Right lobe of liver (tissue), 4 donors: Measurements from ENCODE around the gene MYZAP.

Source experiments
- POLR2A ChIP-seq: fragments of 450-650 bp; IDR thresholded peaks from one replicate; pipeline ENCODE4 v1.6.1; 2017; ENCODE audit warnings: antibody characterized with exemption, mild to moderate bottlenecking
- TF ChIP-seq, protein P1 (sequence below), 4 donors: fragments of 200-600 bp in 3 of 4; fragments of 450-650 bp in 1 of 4; IDR thresholded peaks; one replicate each; pipeline versions ENCODE4 v1.5.1 to v1.8.0; 2016 to 2022; ENCODE audit warnings: antibody characterized with exemption in 4 of 4, mild to moderate bottlenecking in 2 of 4
- donor health status: DM: no; HTN: no; CAD: no.
- donor health status: DM: no; HTN: no; CAD: no.
- donor health status: DM: no; HTN: yes; CAD: no.

- TF ChIP-seq, protein P1, sequence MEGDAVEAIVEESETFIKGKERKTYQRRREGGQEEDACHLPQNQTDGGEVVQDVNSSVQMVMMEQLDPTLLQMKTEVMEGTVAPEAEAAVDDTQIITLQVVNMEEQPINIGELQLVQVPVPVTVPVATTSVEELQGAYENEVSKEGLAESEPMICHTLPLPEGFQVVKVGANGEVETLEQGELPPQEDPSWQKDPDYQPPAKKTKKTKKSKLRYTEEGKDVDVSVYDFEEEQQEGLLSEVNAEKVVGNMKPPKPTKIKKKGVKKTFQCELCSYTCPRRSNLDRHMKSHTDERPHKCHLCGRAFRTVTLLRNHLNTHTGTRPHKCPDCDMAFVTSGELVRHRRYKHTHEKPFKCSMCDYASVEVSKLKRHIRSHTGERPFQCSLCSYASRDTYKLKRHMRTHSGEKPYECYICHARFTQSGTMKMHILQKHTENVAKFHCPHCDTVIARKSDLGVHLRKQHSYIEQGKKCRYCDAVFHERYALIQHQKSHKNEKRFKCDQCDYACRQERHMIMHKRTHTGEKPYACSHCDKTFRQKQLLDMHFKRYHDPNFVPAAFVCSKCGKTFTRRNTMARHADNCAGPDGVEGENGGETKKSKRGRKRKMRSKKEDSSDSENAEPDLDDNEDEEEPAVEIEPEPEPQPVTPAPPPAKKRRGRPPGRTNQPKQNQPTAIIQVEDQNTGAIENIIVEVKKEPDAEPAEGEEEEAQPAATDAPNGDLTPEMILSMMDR (IDR thresholded peaks at IDR 0.05), result no peak
- no peak for TF ChIP-seq POLR2A
Observed at GRCh38 chr15:57639306-57639705, 47.6 kb downstream of the MYZAP start.
